GM21576 (cell line): ENCODE data around the gene HSD3B2.

Experiments
- ATAC-seq: cut with Tn5 transposase; IDR thresholded peaks from one replicate; pipeline ENCODE4 v1.9.1; 2021; ENCODE audit warnings: mild to moderate bottlenecking, moderate library complexity; ENCODE audit not compliant: unreplicated experiment

Gene HSD3B2

GRCh38 chr1:119452091-119452490, 37.1 kb downstream of the HSD3B2 start:
- ATAC-seq: no peak

GRCh38 chr1:119453021-119453420, 38.1 kb downstream of the HSD3B2 start:
- no peak for ATAC-seq

- no peak for ATAC-seq
Observed at GRCh38 chr1:119462964-119463363, 48.0 kb downstream of the HSD3B2 start.

- no peak for ATAC-seq
Observed at GRCh38 chr1:119463569-119463968, 48.6 kb downstream of the HSD3B2 start.

GRCh38 chr1:119466445-119466844, 51.5 kb downstream of the HSD3B2 start:
- ATAC-seq: no peak

- ATAC-seq: no peak
Observed at GRCh38 chr1:119467219-119467618, 52.3 kb downstream of the HSD3B2 start.

- no peak for ATAC-seq
Observed at GRCh38 chr1:119467857-119468668, 53.1 kb downstream of the HSD3B2 start.

- no peak for ATAC-seq
Observed at GRCh38 chr1:119469741-119470140, 54.8 kb downstream of the HSD3B2 start.

- no peak for ATAC-seq
Observed at GRCh38 chr1:119470377-119470776, 55.4 kb downstream of the HSD3B2 start.

- ATAC-seq: no peak
Observed at GRCh38 chr1:119470958-119471357, 56.0 kb downstream of the HSD3B2 start.

GRCh38 chr1:119471566-119471965, 56.6 kb downstream of the HSD3B2 start:
- ATAC-seq: no peak

GRCh38 chr1:119472080-119472818, 57.3 kb downstream of the HSD3B2 start:
- no peak for ATAC-seq
